Retina (tissue), 1 donor: ENCODE results near the gene FADS6.
"Not testable (repeated sequence)": the region's sequence is repeated elsewhere in the genome, so short reads cannot be mapped to it uniquely, and the experiment has no call there.

Experiments
- DNase-seq: peaks from one replicate; pipeline ENCODE4 v3.0.0-alpha.2; 2016

Gene FADS6

DNA sequence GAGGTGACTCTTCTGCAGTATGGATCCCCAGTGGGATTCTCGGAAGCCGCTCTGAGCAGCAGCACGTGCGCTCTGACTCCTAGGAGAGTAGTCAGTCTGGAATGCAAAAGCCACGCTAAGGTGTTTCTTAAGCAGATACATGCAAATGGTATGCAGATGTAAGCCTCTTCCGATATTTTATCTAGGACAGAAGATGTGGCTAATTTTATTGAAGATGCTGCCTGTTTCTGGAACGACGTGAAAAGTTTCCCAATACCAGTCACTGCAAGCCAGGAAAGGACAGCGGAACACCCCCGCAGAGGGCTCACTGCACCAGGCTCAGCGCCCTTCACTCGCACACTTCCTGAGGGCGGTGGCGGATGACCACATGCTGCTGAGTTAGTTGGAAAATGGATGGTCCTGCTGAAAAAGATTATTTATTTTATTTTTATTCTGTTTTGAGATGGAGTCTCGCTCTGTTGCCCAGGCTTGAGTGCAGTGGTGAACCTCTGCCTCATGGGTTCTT lies 10.1 kb downstream of the FADS6 start:
- no peak for DNase-seq

DNA sequence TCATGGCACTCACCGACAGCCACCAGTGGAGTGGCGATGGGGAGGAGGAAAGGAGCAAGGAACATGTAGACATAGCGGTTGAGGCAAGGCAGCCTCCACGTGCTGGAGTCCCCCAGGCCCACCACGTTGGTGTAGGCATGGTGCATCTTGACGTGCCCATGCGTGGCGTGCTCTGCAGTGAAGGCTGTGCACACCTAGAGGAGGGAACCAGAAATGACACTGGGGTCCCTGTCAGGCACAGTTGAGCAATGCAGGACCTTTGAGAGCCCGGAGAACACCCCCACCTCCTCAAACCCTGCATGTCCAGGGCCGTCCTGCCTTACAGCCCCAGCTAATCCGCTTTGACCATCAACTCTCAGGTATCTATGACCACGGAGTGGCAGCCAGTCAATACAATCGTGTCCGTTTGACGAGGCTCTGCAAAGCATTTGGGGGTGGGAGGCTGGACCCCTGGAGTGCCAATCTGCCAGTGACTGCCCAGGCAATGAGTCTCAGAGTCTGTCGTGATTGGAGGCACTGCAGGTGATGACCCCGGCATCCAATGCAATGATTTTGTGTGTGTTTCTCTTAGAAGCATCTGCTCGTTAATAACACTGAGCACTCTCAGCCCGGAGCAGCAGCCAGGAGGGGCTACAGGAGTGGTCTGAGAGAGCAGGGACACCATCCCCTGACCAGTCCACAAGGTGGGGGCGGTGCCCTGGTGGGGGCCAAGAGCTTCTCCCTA lies 10.8 kb downstream of the FADS6 start:
- DNase-seq = peak; percentile 40

- DNase-seq = no peak
Observed at GRCh38 chr17:74881073-74881472, 12.4 kb downstream of the FADS6 start.

- no peak for DNase-seq
Observed at GRCh38 chr17:74879308-74879707, 14.1 kb downstream of the FADS6 start.

GRCh38 chr17:74878658-74879057 lies 14.8 kb downstream of the FADS6 start:
- no peak for DNase-seq

DNA sequence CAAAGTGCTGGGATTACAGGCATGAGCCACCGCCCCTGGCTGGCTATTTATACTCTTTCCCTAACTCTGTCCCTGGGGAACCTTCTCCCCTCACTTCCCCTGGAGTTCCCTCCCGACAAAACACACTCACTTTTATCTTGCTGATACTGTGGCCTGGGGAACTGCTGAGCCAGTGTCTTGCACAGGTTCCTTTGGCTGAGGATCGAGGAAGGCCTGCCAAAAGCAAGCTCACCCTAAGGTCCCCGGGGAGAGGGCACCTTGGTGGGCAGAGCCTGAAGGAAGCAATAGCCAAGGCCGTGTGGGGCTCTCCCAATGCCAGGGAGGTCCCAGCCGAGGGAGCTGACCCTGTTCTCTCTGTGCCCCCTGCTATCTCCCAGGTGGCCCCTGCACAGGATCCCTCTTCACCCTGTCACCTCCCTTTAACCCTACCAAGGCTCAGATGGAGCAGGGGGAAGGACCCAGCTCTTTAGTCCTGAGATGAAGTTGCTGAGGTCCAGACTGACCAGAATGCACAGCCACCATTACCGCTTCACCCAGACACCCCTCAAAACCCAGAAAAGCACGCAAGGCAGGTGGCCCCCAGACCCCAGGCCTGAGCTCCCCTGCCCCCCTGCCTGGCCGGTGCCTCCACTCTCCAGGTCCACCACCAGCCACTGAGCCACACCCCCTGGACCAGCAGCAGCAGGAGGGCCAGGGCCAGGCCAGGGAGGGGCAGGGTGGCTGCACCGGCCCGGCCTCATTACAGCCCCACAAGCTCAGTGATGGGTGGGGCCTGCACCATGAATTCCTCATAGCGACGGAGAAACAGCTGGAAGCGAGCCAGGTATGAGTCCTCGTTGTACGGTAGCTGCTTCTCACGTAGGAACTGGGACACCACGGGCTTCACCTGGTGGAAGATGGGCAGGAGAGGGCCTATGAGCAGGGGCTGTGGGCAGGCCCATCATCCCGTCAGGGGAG lies 15.6 kb downstream of the FADS6 start:
- DNase-seq = no peak

DNA sequence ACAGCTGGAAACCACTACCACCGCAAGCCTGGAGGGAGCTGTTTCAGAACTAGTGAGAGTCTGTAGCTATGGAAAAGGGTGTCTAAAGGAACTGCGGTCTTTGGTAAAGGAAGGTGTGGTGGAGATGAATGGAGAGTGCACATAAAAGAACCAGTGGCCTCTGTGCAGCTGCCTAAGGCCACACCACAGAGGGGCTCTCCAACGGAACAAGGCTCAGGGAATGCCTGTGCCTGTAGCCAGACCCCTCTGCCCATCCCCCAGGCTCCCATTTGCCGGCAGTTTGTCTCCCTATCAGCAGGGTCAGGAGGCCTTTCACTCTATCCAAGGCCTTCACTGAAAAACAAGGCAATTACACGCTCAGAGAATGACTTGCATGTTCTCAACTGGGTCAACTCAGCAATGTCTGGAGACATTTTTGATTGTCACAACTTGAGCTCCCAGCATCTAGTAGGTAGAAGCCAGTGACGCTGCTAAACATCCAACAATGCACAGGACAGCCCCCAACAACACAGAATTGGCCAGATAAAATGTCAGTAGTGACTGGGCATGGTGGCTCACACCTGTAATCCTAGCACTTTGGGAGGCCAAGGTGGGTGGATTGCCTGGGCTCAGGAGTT lies 17.3 kb downstream of the FADS6 start:
- DNase-seq = no peak

DNA sequence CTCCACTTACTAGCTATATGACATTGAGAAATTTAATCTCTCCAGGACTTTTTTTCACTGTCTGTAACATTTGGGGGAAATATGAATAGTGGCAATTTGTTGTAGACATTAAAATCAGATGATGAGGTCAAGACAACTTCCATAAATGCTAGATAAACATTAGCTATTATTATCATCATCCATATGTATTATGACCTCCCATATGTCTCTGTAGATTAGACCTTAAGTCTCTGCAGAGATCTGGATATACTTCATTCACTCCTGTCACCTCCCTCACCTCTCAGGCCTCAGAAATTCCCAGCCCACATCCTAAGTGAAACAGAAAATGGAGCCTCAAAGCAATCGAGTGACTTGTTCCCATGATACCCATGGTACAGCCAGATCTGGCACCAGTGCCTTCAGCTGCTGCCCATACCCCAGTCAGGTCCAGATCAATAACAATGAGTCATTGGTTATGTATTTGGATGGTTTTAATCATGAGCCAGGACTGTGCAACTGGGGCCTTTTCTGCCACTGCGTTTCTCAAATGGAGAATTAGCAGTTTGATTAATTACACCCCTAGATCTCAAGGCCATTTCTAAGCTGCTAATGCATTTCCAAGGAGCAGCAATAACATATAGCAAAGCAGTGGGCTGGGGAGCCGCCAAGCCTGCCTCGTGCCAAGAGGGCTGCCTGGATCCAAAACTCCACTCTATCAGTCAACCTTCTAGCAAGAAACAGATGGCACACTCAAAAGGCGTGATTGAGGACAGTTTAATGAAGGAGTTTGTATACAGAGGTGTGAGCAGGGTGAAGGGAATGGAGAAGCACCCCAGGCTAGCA lies 18.1 kb downstream of the FADS6 start:
- DNase-seq = no peak

GRCh38 chr17:74874615-74875037 lies 18.8 kb downstream of the FADS6 start:
- DNase-seq = no peak

GRCh38 chr17:74873874-74874614 lies 19.4 kb downstream of the FADS6 start:
- DNase-seq = peak; percentile 15

DNA sequence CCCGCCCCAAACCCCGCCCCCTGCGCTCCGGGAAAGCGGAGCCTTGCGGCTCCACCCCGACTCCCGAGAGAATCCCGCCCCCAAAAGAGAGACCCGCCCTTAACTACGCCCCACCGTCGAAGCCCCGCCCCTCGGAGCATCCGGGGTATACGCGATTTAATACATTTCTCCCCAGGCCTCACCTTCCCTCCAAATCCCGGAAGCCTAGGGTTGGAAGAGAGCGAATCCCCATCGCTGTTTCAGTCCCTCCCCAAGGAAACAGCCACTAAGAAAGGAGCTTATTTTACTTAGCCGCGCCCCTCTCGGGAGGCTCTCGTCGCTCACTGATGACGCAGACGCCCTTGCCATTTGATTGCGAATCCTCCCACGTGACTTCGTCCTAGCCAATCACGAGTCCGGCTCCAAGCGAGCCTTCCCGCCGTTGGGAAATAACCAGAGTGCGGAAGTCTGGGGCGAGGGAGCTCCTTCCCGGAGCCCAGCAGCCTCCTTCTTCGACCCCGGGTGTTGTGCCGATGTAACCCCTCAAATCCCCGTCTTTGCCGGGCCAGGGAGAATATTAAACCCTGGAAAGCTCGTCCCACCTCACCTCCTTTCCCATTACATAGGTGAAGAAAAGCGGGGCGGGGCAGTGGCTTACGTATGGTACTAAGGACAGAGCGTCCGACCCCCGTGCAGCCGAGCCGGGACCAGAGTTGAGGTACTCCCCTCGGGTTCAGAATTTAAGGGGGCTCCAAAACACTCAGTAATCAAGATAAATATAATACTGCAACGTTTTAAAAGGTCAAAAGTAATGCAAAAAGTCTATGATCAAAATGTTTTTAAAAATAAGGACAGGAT lies 20.2 kb downstream of the FADS6 start:
- peak; percentile 100 for DNase-seq

DNA sequence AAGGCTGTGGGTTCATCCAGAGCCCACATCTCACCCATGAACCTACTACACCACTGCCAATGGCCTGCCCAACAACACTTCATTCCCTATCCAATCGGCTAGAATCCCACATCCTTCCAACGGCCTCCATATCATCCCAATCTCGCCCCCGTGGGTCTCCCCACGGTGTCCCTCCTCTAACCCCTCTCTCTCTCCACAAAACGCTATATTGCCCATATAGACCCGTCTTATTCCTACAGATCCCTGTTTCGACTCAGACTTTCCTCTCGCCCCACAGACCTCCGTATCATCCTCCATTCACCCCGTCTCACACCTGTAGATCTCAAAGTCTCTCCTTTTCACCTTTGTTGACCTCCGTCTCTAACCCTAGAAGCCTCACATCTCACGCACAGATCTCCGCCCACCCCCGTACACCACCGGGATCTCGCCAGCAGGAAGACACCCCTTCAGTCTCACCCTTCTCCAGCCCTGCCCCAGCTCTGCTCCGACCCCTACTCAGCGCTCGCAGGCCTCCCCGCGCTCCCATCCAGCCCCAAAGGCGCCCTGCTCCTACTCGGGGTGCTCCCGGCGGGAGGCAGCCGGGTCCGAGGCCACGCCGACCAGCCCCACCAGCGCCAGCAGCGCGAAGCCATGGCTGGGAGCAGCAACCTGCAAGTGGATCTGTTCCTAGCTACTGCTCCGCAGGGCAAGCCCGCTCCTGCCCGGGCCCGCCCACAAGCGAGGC lies 21.0 kb downstream of the FADS6 start, which contains the start of gene FDXR:
TSS of gene FDXR (minus strand) at position 682 of the 724 bp plus-strand sequence. CDS start at position 632, 50 bp downstream.
- no peak for DNase-seq

DNA sequence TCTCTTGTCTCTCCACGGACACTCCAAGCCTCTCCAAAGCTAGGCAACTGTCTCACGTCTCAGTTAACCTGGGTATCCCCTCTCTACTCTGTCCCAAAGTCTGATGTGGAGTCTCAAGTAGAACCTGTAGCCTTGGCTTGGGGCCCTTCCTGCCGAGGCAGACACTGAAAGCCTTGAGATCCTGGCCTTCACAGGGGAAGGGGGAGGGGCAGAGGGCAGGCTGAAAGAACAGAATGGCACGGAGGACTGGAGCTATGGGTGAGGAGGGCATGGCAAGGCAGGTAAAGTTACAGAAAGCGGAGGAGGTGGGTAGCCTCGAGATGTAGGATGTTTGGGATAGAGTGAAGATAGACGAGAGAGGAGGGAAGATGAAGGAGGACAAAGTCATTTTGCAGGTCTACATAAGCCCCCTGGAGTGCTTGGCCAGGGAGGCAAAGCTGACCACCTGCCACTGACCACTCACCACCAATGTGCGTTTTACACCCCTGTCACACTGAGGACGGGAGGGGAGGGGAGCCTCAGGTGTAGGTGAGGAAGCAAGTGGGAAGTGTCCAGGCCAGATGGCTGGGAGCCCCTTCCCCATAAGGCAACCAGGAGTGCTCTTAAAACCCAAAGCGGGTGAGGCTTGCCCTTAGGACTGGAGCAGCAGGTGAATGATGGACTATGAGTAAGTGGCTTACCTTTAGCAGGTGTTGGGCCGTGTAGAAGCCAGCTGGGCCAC lies 21.9 kb downstream of the FADS6 start:
- DNase-seq = no peak

- DNase-seq = no peak
Observed at GRCh38 chr17:74870512-74870911, 22.9 kb downstream of the FADS6 start.

GRCh38 chr17:74870028-74870427 lies 23.4 kb downstream of the FADS6 start:
- DNase-seq = not testable (repeated sequence)

DNA sequence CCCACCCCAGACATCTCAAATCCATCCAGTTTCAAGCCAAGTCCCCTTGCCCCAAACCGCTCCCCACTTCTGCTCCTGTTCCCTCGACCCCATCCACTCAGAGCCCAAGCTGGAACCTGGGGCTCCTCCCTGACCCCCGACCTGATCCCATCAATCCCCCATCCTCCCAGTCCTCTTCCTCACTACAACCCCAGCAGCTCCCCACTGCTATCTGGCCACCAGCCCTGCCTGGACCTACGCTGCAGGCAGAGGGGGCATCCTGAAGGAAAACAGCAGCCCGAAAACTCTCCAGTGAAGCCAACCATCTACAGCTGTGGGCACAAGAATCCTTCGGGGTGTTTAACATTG lies 24.6 kb downstream of the FADS6 start:
- DNase-seq = no peak

GRCh38 chr17:74868251-74868907 lies 25.1 kb downstream of the FADS6 start:
- DNase-seq = no peak

GRCh38 chr17:74866198-74866835 lies 27.1 kb downstream of the FADS6 start:
- DNase-seq = no peak
